ENCODE results near the gene DHX40. TPM values are rescaled to one million over a fixed set of nuclear protein-coding genes. Genes with fewer than 3 reads are reported as not detected.
A peak's percentile ranks its signal among the peaks of the same experiment; 100 is the strongest.

Gene DHX40
- total RNA-seq, 1 experiment from 2014 or later = 16.2 TPM

GRCh38 chr17:59607817-59608403 is 42.5 kb downstream of the DHX40 start:
- intact Hi-C loops (cut with micrococcal nuclease; ENCODE audit: unreplicated experiment) (no loop called here), in situ Hi-C loops (cut with HindIII; ENCODE audit: low pct_unique_long_range_greater_than_20kb, low sequenced_read_pairs) (no loop called here)
- ChIA-PET POLR2A (no interaction called here), CTCF (no interaction called here)
- TF ChIP-seq SIN3A (IDR thresholded peaks at IDR 0.05; ENCODE audit: borderline replicate concordance, insufficient read depth, low read depth, low read length) (no peak), CTCF (IDR thresholded peaks at IDR 0.05) (peak; percentile 28; the same call in 1 of the 2 replicates), TCF7L2 (IDR thresholded peaks at IDR 0.05; ENCODE audit: low read depth, low read length) (no peak)
- no peaks in the 10 kb centered on the region for H3K4me1 ChIP-seq (ENCODE audit: control insufficient read depth, insufficient read depth, low read length)
- DNase-seq (ENCODE audit: low read depth, low spot score) (no peak), ATAC-seq (no peak)
- no peaks in the 10 kb centered on the region for H3K9me3 ChIP-seq (ENCODE audit: control insufficient read depth, insufficient read depth, low read depth, low read length)
- no peaks in the 10 kb centered on the region for H3K27me3 ChIP-seq (ENCODE audit: control insufficient read depth, insufficient read depth, low read length)
- no TSS peak for BruUV-seq (replicated peaks)
- no peak overlapping the region for H3K27ac ChIP-seq (ENCODE audit: low read length)
- H3K4me3 ChIP-seq (ENCODE audit: low read depth in 2 of 2, low read length in 2 of 2) = no peak overlapping the region
- no peaks in the 10 kb centered on the region; the same call in none of the 2 replicates for H3K36me3 ChIP-seq (ENCODE audit: control insufficient read depth, insufficient read depth, low read length)

- BruUV-seq (replicated peaks) = no TSS peak
- Histone ChIP-seq H3K27me3 (ENCODE audit: control insufficient read depth, insufficient read depth, low read length) (no peaks in the 10 kb centered on the region), H3K27ac (ENCODE audit: low read length) (no peak overlapping the region), H3K36me3 (ENCODE audit: control insufficient read depth, insufficient read depth, low read length) (no peaks in the 10 kb centered on the region; the same call in none of the 2 replicates), H3K4me3 (ENCODE audit: low read depth in 2 of 2, low read length in 2 of 2) (no peak overlapping the region), H3K4me1 (ENCODE audit: control insufficient read depth, insufficient read depth, low read length) (no peaks in the 10 kb centered on the region), H3K9me3 (ENCODE audit: control insufficient read depth, insufficient read depth, low read depth, low read length) (no peaks in the 10 kb centered on the region)
- ATAC-seq (no peak), DNase-seq (ENCODE audit: low read depth, low spot score) (no peak)
- CTCF ChIA-PET = no interaction called here
- intact Hi-C loops (cut with micrococcal nuclease; ENCODE audit: unreplicated experiment) = no loop called here
- TF ChIP-seq POLR2AphosphoS5 (IDR thresholded peaks at IDR 0.05; ENCODE audit: low read depth, low read length) (no peak), REST (IDR thresholded peaks at IDR 0.05; ENCODE audit: insufficient read depth in 1 of 2, low read depth in 2 of 2, low read length in 1 of 2) (no peak), SIN3A (IDR thresholded peaks at IDR 0.05; ENCODE audit: borderline replicate concordance, insufficient read depth, low read depth, low read length) (no peak), TCF7L2 (IDR thresholded peaks at IDR 0.05; ENCODE audit: low read depth, low read length) (no peak), CTCF (IDR thresholded peaks at IDR 0.05) (no peak)
- in situ Hi-C loops (cut with HindIII; ENCODE audit: low pct_unique_long_range_greater_than_20kb, low sequenced_read_pairs) = no loop called here
- POLR2A ChIA-PET = no interaction called here
Measured at GRCh38 chr17:59611503-59611902, 46.1 kb downstream of the DHX40 start.
